Fibroblast of skin of left biceps (primary cell): Measurements from ENCODE around the gene CCDC39.
"Not testable (repeated sequence)": the region's sequence is repeated elsewhere in the genome, so short reads cannot be mapped to it uniquely, and the experiment has no call there.

ENCODE experiments used
- DNase-seq, 2 experiments: peaks; one replicate each; pipeline ENCODE4 v3.0.0-alpha.2; 2013; ENCODE audit warnings: low read depth in 2 of 2

Gene CCDC39

DNA sequence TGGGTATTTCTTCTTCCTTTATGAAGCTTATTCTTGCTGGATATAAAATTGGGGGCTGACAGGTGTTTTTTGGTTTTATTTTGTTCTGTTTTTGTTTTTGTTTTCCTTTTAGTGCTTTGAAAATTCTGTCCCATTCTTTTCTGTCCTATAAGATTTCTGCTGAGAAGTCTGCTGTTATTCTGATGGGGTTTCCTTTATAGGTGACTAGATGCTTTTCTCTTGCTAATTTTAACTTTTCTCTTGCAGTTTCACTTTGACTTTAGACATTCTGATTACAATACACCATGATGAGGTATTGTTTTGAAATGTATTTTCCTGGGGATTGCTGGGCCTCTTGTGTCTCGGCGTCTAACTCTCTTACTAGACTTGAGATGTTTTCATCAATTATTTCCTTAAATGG lies 54.6 kb downstream of the CCDC39 start:
- DNase-seq: no peak

DNA sequence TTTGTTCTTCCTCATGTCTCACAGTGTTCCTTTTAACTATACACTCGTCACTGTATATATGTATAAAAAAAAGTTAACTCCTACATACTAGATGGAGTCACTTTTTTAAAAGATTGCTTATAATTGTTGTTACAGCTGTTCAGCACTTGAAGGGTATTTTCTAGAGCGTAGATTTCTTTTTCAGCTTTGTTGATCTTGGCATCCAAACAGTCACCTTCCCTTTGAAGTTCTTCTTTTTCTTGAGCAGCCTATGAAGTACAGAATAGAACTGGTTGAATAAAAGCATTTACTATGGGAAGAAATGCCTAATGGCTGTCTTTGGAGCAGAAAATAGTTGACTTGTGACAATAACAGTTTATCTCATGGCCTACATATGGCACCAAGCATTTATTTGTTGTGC lies 59.6 kb downstream of the CCDC39 start:
- DNase-seq: no peak

DNA sequence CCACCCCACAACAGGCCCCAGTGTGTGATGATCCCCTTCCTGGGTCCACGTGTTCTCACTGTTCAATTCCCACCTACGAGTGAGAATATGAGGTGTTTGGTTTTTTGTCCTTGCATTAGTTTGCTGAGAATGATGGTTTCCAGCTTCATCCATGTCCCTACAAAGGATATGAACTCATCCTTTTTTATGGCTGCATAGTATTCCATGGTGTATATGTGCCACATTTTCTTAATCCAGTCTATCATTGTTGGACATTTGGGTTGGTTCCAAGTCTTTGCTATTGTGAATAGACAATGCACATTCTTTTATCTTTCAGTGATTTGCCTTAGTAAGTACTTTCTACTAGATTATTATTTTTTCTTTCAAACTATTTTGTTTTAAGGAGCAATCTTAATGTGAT lies 60.7 kb downstream of the CCDC39 start:
- not testable (repeated sequence) for DNase-seq

- no peak for DNase-seq
These were observed 62.2 kb downstream of the CCDC39 start for GRCh38 chr3:180617049-180617448.

- no peak for DNase-seq
These were observed 63.3 kb downstream of the CCDC39 start for GRCh38 chr3:180615954-180616353.

- no peak for DNase-seq
These were observed 66.9 kb downstream of the CCDC39 start for GRCh38 chr3:180612364-180612763.

DNA sequence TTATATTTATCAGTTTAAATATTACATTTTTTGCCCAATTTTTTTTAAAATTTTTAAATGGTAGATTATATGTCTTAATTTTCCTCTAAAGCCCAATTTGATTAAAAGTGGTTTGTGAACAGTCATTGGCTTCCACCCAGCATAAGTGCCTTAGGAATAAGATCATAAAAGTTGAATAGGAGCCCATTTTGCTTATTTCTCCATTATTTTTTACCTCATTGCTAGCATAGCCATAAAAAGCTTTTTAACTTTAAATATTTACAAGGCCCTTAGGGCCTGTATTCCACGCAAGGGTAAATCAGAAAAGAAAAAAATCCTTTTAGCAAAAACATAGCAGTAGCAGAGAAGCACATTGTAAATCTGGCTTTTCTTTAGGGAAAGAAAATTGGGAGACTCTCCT lies 68.3 kb downstream of the CCDC39 start:
- DNase-seq: no peak

DNA sequence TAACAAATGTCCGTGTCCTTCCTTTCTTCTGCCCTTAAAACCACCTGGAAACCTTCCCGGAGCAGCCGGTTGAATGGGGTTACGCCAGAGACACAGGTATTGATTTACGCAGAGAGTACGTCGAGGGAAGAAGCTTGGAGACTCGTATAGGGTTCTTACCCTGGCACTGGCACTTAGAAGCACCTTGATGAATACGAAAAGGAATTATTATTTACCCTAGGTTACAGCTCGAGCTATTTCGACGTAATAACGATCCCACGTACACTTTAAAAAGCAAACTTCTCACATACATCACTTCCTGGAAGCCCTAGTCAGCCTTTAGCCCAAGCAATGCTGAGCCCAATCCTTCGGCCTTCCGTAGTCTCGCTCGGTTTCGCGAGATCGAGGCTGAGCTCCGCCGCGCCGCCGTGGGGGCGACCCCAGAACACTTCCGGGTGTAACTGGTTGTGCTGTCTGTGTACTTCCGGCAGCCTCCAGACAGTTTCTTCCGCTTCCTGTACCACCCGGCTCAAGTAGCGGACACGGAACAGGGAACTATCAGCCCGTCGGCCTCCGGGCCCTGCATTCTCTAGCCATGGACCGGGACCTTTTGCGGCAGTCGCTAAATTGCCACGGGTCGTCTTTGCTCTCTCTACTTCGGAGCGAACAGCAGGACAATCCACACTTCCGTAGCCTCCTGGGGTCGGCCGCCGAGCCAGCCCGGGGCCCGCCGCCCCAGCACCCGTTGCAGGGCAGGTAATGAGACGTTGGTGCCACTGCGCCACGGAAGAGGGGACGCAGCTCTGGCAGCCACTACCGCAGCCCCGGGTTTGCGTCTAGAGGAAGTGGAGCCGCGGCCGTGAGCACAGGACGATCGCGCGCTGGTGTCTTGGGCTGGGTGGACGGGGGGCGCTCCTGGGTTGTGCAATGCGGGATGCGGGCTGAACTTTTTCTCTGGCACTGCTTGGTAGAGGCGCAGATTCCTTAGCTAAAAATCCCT lies 77.3 kb downstream of the CCDC39 start, which contains the start of gene TTC14:
Gene TTC14, plus strand, starts transcription at position 476 of the 979 bp plus-strand sequence. Its CDS starts 99 bp downstream, at position 575.
- DNase-seq: peak; percentile 90 to 92

GRCh38 chr3:180600473-180600872 lies 78.8 kb downstream of the CCDC39 start:
- DNase-seq: no peak

DNA sequence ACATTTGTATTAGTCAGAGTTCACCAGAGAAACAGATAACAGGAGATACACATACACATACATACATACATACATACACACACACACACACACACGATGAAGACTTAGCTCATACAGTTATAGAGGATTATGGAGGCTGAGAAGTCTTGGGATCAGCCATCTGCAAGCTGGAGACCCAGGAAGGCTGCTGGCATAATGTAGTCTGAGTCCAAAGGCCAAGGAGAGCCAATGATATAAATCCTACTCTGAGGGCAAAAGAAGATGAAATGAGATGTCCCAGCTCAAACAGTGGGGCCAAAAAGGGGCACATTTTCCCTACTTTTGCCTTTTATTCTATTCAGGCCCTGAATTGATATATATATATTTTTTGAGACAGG lies 83.7 kb downstream of the CCDC39 start:
- no peak for DNase-seq

DNA sequence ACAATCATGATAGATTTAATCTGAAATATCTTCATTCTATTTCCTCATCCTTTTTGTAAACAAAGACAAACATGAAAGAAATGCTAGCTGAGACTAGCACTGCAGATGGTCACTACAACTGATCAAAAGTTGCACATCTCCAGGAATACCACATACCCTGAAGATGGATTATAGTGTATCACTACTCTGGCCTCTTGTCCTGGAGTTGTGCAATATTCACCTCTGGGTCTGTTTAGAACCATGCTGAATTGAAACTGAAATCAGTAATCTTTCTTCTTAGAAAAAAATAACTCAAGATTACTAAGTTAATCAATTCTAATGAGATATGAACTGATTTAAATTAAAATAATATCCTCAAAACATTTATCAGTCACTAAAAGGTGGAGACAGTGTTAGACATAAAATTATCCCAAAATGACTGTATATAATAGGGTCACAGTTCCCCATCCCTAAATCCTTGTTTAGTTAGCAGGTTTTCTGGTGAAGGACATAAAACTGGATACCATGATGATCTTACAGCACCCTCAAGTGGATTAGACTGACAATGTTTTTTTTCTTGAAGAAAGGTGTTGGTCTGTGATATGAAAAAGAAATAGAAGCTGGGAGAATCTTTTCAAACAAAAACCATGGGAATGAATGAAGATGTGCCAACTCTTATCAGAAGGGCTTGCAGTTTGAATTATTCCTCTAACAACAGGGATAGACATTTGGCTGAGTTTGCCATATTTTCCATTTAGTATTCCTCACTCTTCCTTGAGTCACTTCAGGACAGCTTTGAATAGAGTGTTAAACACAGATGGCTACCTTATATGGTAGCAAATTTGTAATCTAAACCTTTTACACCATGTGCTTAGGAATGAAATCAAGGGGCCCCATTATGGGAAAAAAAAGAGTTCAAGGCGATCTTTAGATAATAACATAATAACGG lies 84.4 kb downstream of the CCDC39 start:
- DNase-seq: peak in 1 of 2 experiments; percentile 24

- DNase-seq: not testable (repeated sequence)
These were observed 85.7 kb downstream of the CCDC39 start for GRCh38 chr3:180593631-180594030.

- DNase-seq: no peak
These were observed 88.9 kb downstream of the CCDC39 start for GRCh38 chr3:180590396-180590795.

- DNase-seq: no peak
These were observed 98.4 kb downstream of the CCDC39 start for GRCh38 chr3:180580934-180581333.

DNA sequence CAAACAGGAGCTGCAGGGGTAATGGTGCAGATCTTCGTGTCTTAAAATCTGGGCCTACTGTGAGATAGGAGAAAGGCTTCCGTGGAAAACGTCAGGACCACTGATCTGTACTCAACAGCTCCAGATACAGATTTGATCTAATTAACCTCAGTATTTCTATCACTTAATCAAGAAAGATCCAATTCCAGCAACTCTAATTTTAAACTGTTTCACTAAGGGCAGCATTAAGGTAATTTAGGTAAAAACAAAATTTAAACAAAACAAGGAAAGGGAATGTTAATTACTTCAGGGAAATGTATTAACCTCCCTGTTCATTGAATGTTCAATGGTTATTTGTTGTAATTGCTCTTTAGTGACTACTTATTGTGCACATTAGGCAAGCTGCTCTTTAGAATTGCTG lies 103.7 kb downstream of the CCDC39 start:
- DNase-seq: no peak

DNA sequence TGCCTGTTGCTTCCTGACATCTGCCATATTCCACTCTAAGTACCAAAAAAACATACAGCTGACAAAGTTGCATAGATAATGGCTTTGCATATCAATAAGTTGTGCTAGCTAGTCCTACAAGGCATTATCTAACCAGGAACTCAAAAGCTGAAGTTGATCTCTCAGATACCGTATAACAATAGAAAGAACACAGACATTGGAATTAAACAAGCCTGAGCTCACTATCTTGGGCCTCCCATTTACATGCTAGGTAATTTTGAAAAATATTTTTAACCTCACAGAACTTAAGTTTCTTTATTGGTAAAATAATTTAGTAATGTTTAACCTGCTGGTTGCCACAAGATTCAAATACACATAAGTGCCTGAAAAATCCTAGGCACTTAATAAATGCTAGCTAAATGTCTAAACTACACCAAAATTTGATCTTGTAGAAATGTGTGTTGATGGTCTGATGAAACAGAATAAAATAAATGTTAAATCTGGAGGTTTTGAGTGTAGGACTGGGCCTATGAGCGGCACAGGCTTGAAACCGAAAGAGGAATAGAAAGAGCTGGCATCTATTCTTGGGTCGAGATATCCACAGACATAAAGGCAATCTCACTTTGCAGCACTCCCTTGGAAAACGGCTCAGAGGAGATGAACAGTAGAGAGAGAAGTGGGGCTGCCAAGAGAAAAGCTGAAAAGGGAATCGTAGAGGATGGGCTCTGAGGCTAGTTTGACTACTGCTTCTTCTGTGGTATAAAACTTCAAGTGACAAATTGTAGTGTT lies 107.3 kb downstream of the CCDC39 start:
- no peak for DNase-seq

- DNase-seq: no peak
These were observed 109.1 kb downstream of the CCDC39 start for GRCh38 chr3:180570238-180570637.

- DNase-seq: no peak
These were observed 114.6 kb downstream of the CCDC39 start for GRCh38 chr3:180564676-180565075.
